ENCODE results near the gene CYP3A5.

The CYP3A5 gene

GRCh38 chr7:99607548-99607947, 72.2 kb downstream of the CYP3A5 start:
- DNase-seq (ENCODE audit: low read depth): no peak

DNA sequence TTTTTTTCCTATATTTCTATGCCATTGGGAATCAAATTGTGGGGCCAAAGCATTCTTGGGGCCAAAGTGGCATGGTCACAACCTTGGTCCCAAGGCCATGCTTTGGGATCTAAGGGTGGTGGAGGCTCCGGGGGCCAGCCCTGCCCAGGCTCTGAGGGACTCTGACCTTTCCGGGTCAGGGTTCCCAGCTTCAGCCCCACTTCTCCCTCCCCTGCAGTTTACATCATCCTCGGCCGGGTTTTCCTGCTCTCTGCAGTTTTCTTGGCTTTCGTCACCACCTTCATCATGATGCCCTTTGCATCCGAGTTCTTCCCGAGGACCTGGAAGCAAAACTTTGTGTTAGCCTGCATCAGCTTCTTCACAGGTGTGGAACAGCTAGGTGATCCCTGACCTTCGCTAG, 73.3 kb downstream of the CYP3A5 start:
- H3K4me3 ChIP-seq (ENCODE audit: low read depth, low read length): no peak overlapping the region
- no peak for TF ChIP-seq CTCF (IDR thresholded peaks at IDR 0.05; ENCODE audit: control insufficient read depth, extremely low read depth, insufficient read depth)
- DNase-seq (ENCODE audit: low read depth): no peak

More at GRCh38 chr7:99607548-99607947, 72.2 kb downstream of the CYP3A5 start:
- no peak for TF ChIP-seq CTCF (IDR thresholded peaks at IDR 0.05; ENCODE audit: control insufficient read depth, extremely low read depth, insufficient read depth)
- H3K4me3 ChIP-seq (ENCODE audit: low read depth, low read length): no peak overlapping the region

GRCh38 chr7:99605527-99605926, 74.3 kb downstream of the CYP3A5 start:
- no peak for TF ChIP-seq CTCF (IDR thresholded peaks at IDR 0.05; ENCODE audit: control insufficient read depth, extremely low read depth, insufficient read depth)
- no peak overlapping the region for H3K4me3 ChIP-seq (ENCODE audit: low read depth, low read length)
- DNase-seq (ENCODE audit: low read depth): no peak

DNA sequence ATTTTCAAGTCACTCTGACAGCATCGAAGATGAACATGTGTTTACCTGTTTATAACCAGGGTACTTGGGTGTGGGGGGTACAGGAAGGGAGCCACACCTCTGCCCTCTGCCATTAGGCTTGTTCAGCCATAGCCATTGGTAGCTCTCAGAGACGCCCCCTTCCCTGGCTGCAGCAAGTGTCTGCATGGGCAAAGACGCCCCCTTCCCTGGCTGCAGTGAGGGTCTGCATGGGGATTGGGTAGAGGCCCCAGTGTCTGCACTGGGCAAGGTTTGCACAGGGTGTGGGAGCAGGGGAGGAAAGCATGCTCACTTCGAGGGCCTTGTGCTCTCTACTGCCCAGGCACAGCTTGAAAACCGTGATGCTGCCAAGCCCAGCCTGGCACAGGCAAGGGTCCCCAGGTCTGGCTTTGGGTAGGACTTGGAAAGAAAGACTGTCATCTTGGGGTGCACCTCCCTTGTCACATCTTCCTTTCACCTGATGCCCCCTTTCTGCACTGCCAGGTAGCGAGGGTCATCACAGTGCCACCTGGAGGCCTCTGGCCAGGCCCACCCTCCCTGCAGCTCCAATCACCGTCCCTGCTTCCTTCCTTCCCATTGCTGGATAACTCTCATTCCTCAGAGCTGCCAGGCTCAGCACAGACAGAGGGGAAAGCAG, 78.0 kb downstream of the CYP3A5 start:
- no peak overlapping the region for H3K4me3 ChIP-seq (ENCODE audit: low read depth, low read length)
- no peak for TF ChIP-seq CTCF (IDR thresholded peaks at IDR 0.05; ENCODE audit: control insufficient read depth, extremely low read depth, insufficient read depth)
- no peak for DNase-seq (ENCODE audit: low read depth)

DNA sequence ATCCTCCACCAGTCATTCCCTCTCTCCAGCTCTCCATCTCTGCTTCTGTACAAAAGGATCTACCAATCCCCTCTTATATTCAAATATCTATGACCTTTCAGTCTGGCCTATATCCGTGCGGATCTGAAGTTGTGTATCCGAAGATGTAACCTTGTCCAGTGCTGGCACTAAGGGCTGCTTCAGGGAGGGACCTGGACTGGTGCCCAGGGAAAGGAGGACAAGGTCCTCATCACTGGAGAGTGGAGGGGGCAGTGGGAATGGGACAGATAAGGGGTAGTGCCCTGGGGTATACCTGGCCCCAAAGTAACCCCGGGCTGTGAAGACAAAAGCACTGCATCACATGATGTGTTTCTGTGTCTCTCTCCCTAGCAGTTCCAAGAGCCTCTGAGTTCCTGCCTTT, 80.0 kb downstream of the CYP3A5 start:
- H3K4me3 ChIP-seq (ENCODE audit: low read depth, low read length): no peak overlapping the region
- no peak for DNase-seq (ENCODE audit: low read depth)
- TF ChIP-seq CTCF (IDR thresholded peaks at IDR 0.05; ENCODE audit: control insufficient read depth, extremely low read depth, insufficient read depth): no peak

All from LNCaP clone FGC (cell line).